GM19324 (cell line): ENCODE data around the gene ALDH4A1.

Experiments
- ATAC-seq: cut with Tn5 transposase; IDR thresholded peaks from one replicate; pipeline ENCODE4 v1.9.1; 2021; ENCODE audit warnings: mild to moderate bottlenecking, moderate library complexity; ENCODE audit not compliant: unreplicated experiment, low FRiP score

The ALDH4A1 gene

DNA sequence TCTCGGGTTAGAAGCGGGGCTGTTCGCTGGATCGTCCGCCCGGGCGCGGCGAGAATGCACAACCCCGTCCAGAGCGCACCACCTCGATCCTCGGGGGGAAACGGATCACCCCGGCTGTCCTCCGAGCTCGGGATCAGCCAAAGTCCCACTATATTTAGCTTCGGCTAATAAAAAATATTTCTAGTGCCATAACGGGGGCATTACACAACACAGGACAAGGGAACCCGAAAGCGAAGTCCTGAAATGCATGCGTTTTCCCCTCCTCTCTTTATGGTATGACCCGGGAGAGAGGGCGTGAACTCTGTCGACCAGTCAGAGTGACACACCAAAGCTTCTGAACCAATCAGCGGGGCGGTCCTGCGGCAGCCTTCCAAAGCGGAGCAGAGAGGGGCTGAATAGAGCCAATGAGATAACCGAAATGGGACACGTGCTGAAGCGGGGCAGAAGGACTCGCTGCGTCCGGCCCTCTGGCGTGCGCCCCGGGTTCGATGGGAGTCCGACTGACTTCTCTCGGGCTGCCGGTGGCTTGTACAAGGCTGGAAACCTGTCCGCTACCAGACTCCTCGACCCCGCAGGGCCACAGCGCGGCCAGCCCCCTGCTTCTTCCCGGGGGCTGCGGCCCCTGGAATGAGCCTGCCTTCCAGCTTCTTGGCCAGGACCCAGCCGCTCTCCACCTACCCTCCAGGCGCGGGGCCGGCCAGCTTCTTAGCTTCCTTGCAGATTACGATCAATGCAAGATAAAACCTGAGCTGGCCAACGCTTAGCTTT, at the start of gene ALDH4A1:
Gene ALDH4A1, minus strand, starts transcription at position 33 of the 768 bp plus-strand sequence. Its CDS starts 32 bp downstream, at position 1.
- ATAC-seq = peak; percentile 93

GRCh38 chr1:18951818-18952391, 49.5 kb upstream of the ALDH4A1 start:
- ATAC-seq = no peak

DNA sequence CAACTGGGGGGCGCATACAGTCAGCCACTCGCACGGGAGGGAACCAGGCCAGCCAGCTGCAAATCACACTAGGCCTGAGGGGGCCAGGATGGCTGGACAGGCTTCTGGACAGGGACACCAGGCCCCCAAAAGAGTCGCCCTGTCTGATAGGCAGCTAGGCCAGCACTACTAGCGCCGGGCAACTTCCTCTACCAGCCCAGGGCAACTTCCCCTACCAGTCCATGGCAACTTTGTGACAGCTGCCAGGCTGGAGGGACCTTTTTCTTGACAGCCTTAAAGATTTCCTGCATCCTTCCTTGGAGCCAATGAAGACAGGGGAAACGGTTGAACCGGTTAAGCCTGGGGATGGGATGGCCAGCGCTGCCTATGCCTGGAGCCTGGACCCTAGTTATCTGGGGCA, 49.1 kb upstream of the ALDH4A1 start:
- no peak for ATAC-seq

DNA sequence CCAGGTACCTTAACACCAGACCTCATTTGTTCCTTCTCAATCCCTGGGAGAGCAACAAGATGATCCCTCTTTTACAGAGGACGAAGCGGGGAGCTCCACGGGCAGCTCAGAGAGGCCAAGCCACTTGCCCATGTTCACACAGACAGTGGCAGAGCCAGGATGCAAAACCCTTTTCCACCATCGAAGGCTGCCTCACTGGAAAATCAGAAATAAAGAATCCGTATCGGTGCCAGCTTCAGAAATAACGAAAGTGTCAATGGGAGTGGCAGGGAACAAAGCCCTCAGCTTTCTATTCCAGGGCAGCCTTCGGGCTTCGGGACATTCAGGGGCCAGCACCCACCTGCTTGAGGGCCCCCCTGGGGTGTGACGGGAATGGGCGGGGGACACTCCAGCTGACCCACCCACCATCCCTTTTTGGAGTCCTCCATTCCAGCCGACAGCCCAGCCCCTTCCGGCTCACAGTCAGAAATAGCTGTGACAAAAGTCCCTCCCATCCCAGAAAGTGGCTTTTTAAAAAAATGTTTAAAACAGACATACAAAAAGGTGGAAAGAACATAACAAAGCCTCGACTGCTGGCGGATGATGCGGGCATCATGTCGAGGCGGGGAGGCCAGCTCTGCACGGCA, 48.2 kb upstream of the ALDH4A1 start:
- no peak for ATAC-seq

DNA sequence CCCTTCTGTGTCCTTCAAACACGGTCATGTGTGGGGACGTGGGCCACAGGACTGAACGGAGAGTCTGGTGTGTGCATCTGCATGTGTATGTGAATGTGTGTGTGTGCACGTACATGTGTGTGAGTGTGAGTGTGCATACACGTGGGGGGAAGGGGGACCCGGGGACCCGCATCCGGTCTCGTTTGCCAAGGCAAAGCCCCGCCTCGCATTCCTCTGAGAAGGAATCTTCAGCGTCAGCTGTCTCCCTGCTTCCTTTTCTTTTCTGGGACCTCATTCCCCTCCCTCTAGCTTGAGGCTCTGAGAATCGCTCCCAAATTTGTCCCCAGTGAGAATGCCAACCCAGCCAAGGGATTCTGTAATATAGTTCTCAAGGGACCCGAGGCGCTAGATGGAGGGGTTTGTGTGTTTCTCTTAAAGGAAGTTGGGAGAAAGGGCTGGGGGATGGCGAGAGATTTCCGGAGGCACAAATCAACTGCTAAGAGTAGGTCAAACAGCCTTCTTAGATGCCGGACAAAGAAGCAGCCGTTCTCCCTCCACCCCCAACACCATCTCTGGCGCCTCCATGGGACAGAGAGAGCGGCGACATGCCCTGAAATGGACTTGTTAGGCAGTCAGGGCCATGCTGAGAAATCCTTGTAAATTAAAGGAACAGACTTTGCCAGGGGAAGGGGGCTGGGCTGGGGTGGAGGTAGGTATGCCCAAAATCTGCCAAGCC, 47.5 kb upstream of the ALDH4A1 start:
- ATAC-seq = no peak

DNA sequence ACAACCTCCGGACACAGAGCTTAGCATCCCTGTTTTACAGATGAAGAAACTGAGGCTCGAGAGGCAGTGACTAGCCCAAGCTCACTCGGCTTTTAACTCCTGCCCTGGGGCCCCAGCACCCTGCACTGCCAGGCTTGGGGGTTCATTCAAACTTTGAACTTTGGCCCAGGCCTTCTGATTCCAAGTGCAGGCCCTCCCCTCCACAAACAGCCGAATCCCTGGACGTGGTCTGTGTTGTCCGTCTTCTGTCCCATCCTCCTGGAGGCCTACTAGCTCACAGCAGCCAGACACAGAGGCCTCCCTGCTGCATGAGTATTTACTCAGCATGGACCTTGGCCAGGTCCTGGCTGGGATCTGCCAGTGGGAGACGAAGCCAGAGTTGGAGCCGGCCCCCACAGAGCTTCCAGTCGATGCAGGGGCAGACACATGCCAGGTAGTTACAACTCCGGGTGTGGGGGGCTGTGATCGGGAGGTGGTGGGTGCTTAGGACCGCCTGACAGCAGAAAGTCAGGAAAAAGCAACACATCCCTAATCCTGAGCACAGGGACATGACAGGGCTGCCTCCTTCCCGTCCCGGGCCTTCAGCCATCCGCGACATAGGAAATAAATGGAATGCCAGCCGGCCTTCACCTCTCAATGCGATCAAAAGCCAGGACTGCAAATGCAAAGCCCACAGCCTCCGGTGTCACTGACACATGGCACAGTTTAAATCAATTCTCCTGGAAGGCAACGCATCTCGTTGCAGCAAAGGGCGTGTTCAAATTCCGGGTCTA, 46.7 kb upstream of the ALDH4A1 start:
- ATAC-seq = no peak

DNA sequence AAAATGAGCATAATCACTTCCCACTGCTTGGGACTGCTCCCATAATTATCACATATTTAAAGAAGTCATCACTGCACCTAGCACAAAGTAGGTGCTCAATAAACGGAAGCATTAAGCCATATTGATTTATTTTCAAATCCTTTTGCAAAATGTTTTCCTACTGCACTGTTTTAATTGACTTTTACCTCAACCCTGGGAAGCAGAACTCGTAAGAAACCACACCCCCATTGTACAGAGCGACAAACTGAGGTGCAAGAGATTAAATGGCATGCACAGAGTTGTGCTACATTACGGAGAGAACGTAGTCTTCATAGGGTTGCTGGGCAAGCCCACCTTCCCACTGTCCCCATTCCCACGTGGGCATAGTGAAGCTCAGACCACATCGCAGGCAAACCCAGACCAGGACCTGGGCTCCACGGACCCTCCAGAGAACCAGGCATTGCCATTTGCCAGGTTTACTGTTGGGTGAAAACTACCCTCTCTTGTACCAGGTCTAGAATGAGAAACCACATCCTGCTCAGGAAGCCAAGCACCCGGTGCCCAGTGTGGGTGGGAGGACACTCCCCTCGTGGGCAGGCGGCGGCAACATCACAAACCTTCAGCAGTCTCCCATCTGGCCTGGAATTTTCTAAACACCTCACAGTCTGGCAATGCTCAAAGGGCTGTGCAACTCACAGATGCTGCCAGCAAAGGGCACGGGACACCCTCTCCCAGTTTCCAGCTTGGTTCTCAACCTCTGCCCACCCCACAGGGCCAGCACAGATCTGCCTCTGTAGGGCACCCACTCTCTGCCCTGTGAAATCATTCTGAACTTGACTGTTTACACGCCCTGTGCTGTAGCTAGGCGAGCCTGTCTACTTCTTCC, 45.9 kb upstream of the ALDH4A1 start:
- no peak for ATAC-seq

- ATAC-seq = no peak
These were observed 45.2 kb upstream of the ALDH4A1 start for GRCh38 chr1:18947570-18947969.

- ATAC-seq = no peak
These were observed 44.4 kb upstream of the ALDH4A1 start for GRCh38 chr1:18946550-18947381.

DNA sequence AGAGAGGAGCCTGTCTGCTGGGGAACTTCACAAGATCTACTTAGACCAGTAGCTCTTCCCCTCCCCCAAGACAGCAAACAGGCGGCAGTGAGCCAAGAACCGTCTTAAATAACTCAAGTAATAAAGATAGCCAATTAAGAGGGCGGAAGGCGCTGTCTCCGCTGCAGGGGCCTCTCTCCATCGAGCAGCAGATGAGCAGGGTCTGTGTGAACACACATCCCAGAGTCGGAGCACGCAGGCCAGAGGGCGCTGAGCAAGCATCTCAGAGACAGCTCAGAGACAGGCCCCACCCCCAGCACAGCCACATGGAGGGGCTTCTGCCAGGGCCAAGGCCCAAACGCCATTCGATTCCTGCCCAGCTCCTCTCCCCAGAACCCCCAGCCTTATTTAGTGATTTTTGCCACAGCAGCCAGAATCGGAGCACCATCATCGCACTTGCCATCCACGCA, 43.1 kb upstream of the ALDH4A1 start:
- no peak for ATAC-seq

- ATAC-seq = no peak
These were observed 42.5 kb upstream of the ALDH4A1 start for GRCh38 chr1:18944810-18945209.

DNA sequence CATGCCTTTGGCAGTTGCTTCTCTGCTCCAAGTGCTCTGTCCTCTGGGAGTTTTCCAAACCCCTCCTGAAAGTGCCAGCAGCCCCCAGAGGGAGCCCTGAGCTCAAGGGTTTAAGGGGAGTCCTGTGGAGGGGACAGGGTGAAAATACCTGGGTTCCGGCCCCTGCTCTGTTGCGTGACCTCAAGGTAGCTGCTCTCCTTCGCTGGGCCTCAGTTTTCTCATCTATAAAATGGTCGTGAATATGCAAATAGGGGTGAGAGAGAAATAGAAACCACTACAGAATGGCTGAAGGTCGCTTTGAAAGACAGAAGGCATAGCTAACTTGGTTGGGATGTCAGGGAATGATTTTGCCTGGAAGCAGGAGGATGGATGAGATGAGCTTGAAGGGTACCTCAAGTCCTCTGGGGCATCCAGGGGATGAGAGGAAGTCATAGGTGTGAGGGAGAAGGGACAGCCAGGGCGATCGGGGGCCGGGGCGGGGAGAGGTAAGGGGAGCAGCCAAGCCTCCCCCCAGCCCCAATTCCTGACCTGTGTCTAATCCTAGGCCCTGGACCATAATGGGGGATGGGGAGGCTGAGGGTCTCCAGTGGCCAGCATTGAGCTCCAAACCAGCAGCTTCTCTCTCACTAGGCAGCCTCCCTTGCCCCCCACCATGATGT, 41.7 kb upstream of the ALDH4A1 start:
- ATAC-seq = no peak

DNA sequence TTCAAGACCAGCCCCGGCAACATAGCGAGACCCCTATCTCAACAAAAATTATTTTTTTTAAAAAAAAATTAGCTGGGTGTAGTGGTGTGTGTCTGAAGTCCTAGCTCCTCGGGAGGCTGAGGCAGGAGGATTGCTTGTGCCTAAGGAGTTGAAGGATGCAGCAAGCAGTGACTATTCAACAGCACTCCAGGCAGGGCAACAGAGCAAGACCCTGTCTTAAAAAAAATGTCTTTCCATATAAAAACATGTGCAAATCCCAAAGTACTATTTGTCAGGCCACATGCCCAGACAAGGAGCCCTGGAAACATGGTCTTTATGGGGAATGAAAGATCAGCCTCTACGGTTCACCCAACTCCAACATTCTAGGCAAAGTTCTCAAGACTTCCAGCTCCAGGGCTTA, 40.8 kb upstream of the ALDH4A1 start:
- no peak for ATAC-seq

GRCh38 chr1:18942340-18942739, 40.0 kb upstream of the ALDH4A1 start:
- ATAC-seq = no peak

DNA sequence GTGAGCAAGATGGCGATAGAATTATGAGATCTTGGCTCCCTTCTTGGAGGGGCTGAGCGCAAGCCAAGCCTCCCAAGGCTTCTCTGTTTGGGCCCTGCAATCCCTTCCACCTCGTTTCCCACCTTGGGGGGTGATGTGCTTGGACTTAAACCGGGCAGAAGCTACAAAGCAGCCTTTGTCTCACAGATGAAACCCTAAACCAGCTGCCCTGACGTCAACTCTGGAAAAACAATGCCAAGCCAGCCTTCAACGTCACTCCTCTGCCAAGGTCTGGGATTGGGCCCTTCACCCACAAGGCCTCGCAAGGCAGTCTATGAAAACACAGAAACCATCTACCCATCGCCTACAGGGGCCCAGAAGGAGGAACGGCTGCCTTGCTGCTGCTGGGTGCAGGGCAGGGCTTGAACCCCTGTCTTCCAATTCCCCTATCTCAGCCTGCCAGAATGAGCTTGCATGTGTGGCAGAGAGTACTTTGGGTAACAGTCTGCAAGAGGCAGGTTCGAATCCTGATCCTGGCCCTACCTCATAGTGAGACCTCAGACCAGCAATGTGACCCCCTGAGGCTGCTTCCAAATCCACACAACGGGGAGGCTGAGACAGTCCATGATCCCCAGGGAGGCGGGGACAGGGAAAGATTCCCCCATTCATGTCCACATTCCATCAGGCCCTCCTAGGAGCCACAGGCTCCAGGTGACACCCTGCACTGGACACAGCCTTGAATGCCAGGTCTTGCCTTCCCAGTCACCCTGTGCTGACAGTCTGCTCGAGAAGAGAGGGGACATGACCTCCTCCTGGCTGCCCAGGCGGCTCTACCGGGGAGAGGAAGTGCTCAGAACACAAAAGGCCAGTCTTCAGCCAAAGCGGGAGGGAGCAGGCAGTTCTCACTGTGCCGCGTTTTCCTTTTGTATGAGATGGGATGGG, 39.1 kb upstream of the ALDH4A1 start:
- no peak for ATAC-seq

- ATAC-seq = no peak
These were observed 38.1 kb upstream of the ALDH4A1 start for GRCh38 chr1:18940303-18941020.
